Stimulated activated CD4-positive, alpha-beta T cell treated with anti-CD3 and anti-CD28 coated beads, TNF-alpha, amount 100 ng/mL, for 24 hours (primary cell): Measurements from ENCODE around the gene RFX1.
A peak's percentile ranks its signal among the peaks of the same experiment; 100 is the strongest.
"Not testable (repeated sequence)": the region's sequence is repeated elsewhere in the genome, so short reads cannot be mapped to it uniquely, and the experiment has no call there.

ENCODE experiments used
- DNase-seq, 3 experiments: peaks; one replicate each; pipeline ENCODE4 v3.0.0-alpha.2; 2020; ENCODE audit warnings: low read depth in 3 of 3

RFX1 gene

DNA sequence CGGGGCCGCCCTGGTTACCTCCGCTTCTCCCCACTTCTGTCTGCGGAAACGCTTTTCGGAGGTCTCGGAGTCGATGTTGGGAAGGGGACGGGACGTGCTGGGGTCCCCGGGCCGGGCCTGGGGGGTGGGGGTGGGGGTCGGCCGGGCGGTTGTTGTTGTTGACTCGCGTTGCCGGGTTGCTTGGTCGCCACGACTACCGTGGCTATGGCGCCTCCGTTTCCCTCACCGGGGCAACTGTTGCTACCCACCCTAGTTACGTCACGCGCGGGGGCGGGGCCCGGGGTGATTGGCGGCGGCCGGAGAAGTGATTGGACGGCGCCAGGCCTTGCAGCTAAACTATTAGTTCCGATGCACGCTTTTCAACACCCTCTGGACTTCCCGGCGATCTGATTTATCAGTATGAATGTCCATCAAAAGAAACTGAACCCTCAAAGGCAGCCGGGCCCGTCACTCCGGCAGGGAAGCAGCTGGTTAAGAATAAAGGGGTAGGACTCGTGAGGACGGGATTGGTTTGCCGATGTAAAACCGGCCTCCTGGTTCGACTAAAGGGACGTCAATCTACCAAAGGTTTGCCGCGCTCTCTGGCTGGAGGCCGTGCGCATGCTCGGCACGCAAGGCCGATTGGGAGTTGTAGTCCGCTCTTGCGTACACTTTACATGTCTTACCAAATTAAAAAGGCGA is at the start of gene RFX1:
TSS of gene RFX1 (minus strand) at position 236 of the 681 bp plus-strand sequence. CDS start 12,477 bp downstream, outside the sequence.
- peak; percentile 100 for DNase-seq

DNA sequence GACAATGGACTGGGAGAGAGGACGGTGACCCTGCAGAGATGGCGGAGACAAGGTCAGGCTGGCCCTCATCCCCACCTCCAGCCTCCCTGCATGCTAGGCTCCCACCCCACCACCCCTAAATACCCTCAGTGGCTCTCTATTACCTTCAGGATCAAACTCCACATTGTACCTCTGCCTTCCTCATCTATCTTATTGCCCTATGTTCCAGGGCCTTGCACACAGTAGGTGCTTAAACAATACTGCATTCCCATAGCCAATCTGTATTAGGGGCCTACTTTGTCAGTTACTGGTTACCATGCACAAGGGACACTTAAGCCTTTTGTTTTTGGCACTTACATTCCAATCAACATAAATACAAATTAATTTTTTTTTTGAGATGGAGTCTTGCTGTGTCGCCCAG is 49.3 kb upstream of the RFX1 start:
- no peak for DNase-seq

DNA sequence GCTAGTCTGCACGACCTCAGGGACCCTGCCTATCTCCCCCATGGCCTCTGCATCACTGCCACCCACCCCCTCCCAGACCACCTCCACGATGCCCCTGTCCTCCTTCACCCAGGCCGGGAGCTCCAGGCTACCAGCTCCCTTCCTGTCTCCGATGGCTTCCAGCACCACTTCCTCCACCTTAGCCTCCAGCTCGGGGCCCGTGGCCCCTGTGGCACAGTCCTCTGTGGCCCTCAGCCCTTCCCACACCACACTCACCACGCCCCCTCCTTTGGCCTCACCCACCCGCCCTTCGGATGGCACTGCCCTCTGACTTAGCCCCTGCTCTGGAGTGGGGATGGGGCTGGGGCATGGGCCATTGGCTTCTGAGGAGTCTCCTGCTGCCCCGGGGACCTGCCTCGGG is 48.6 kb upstream of the RFX1 start:
- no peak for DNase-seq

DNA sequence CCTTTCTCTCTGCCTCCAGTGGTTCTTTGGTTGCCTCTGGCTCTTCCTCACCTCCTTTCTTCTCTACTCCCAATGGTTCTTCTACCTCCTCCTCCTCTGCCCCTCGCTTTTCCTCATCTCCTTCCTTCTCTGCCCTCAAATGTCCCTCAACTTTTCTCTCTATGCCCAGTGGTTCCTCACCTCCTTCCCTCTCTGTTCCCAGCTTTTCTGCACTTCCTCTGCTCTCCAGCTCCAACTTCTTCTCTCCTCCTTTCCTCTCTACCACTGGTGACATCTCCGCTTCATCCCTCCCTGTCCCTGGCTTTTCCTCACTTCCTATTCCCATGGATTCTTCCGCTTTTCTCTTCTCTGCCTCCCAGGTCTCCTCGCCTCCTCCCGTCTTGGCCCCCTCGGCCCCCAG is 48.0 kb upstream of the RFX1 start:
- DNase-seq: no peak

DNA sequence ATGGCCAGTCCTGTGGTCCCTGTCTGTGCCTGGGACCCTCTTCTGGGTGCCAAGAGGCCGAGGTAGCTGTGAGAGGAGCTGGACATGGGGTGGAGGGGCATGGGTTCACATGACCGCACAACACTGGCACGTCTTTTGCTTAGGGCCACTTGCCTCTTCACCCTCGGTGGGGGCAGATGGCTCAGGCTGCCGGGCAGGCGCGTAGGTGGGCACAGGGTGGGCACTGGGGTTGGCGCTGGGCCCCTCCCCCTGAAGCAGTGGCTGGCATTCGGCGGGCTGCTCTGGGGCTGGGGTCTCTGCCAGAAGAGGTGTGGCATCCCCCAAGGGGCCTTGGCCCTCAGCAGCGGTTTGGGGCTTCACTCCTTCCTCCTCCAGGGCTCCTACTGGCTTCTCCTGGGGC is 47.4 kb upstream of the RFX1 start:
- DNase-seq: no peak

DNA sequence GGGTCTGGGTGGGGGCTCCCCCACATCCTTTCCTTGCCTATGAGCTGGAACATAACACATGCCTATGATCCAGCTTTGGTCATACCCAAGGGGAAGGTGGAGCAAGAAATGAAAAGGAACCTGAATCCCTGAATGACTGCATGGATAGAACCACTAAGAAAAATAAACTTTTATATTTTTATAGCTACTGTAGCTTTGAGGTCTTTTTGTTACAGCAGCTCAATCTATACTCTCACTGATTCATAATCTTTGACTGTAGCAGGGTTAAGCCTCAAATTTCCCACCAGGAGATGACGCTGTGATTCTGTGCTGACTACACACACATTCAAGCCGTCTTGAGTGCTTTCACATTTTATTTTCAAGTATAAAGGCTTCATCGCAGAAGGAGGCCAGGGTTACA is 46.9 kb upstream of the RFX1 start:
- no peak for DNase-seq

DNA sequence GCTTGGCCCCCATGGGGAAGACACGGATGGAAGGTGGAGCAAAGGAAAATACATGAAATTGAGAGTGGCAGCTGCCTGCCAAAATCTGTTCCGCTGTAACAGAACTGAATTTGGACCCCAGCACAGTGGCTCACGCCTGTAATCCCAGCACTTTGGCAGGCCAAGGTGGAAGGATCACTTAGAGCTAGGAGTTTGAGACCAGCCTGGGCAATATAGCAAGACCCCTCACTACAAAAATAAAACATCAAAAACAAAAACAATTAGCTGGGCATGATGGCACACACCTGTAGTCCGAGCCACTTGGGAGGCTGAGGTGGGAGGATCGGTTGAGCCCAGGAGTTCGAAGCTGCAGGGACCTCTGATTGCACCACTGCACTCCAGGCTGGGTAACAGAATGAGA is 46.4 kb upstream of the RFX1 start:
- no peak for DNase-seq

DNA sequence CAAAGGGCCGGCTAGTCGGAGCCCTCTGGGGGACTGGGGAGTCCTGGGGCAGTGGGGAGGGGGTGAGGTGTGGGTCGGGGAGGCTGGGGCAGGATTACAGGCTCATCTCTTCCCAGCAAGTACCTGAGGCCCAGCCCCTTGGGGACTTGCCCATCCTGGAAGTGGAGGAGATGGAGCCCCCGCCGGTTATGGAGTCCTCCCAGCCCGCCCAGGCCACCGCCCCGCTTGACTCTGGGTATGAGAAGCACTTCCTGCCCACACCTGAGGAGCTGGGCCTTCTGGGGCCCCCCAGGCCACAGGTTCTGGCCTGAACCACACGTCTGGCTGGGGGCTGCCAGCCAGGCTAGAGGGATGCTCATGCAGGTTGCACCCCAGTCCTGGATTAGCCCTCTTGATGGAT is 45.9 kb upstream of the RFX1 start:
- DNase-seq: no peak

DNA sequence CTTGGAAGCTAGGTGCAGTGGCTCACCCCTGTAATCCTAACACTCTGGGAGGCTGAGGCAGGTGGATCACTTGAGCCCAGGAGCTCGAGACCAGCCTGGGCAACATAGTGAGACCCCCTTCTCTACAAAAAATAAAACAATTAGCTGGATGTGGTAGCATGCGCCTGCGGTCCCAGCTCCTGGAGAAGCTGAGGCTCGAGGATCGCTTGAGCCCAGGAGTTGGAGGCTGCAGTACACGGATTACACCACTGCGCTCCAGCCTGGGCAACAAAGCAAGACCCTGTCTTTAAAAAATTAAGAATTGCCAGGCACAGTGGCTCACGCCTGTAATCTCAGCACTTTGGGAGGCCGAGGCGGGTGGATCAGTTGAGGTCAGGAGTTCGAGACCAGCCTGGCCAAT is 44.8 kb upstream of the RFX1 start:
- not testable (repeated sequence) for DNase-seq

DNA sequence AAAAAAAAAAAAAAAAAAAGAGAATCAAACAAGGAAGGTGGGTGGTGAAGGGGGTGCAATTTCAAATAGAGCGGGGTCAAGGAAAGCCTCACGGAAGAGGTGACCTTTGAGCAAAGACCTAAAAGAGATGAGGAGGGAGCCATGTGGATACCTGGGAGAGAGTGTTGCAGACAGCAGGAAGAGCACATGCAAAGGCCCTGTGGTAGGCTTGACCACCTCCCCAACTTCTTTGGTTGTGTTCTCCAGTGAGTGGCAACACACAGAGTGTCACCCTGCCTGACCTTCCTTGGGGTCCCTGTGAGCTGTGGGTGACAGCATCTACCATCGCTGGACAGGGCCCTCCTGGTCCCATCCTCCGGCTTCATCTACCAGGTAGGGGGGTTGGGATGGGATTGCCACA is 44.4 kb upstream of the RFX1 start:
- DNase-seq: no peak

DNA sequence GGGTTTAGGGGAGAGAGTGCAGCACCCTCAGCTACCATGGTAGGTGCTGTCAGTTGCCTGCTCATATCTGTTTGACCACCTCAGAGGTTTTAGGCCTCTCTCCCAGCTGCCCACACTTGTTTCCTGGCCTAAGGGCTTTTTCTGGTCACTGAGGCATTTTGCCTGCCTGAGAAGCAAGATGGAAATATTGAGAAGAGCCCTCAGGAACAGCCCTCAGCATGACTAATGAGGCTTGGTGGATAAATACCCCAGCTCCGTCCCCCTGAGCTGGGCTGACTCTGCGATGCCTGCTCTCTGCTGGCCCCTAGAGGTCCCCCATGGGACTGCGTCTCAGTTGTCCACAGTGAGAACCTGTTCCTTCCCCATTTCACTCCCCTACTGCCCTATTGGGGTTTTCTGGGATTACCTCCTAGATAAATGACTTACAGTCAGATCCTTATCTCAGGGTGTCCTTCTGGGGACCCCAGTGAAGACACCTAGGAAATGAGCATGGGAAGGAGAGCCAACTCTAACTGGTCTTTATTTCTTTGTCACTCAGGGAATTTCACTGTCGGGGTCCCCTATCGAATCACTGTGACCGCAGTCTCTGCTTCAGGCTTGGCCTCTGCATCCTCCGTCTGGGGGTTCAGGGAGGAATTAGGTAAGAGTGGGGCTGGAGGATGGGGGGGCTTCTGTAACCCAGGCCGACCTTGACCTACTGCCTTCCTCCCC is 42.5 kb upstream of the RFX1 start:
- peak; percentile 60 to 79 (median 63) for DNase-seq

DNA sequence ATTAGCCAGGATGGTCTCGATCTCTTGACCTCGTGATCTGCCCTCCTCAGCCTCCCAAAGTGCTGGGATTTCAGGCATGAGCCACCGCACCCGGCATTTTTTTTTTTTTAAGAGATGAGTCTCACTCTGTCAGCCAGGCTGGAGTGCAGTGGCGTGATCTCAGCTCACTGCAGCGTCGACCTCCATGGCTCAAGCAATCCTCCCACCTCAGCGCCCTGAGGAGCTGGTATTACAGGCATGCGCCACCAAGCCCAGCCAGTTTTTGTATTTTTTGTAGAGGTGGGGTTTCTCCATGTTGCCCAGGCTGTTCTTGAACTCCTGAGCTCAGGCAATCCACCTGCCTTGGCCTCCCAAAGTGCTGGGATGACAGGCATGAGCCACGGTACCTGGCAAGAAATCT is 41.7 kb upstream of the RFX1 start:
- not testable (repeated sequence) for DNase-seq

DNA sequence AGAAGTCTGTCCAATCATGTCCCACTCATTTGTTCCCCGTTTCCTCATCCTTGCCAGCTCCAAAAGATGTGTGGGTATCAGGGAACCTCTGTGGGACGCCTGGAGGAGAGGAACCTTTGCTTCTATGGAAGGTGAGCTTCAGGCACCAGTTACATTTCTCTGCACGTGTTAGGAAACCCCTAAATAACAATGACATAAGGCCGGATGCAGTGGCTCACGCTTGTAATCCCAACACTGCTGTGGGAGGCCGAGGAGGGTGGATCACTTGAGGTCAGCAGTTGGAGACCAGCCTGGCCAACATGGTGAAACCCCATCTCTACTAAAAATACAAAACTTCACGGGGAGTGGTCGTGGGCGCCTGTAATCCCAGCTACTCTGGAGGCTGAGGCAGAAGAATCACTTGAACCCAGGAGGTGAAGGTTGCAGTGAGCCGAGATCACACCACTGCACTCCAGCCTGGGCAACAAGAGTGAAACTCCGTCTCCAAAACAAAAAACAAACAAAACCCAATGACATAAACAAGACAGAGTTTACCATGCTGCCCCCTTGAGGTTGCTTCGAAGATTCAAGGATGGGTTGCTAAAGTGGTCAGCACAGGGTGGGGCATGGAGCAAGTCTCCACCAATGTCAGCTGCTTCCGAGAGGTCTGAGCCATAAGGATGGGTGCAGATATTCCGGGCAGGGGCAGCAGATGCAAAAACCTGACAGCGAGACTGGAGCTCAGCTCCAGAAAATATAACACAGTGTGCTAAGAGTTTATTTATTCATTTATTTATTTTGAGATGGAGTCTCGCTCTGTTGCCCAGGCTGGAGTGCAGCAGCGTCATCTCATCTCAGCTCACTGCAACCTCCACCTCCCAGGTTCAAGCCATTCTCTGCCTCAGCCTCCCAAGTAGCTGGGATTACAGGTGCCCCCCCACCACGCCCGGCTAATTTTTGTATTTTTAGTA is 36.8 kb upstream of the RFX1 start:
- DNase-seq: not testable (repeated sequence)

DNA sequence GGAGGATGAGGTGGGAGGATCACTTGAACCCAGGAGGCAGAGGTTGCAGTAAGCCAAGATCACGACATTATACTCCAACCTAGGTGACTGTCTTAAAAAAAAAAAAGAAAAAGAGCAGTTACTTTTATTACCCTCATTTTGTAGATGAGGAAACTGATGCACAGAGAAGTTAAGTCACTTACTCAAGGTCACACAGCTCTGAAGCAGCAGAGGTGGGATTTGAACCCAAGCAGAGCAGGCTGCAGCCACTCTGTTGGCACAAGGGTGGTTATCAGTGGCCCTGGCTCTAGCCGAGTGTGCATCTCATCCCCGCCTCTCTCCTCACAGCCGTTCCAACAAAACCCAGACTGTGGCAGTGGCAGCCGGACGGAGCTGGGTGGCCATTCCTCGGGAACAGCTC is 33.1 kb upstream of the RFX1 start:
- DNase-seq: no peak

DNA sequence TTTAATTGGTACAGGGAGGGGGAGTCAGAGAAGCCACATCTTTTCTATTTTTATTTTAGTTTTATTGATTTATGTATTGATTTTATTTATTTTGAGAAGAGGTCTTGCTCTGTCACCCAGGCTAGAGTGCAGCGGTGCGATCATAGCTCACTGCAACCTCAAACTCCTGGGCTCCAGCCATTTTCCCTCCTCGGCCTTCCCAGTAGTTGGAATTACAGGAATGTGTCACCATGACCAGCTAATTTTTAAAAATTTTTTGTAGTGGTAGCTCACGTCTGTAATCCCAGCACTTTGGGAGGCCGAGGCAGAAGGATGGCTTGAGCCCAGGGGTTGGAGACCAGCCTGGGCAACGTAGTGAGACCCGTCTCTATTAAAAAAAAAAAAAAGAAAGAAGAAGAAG is 29.6 kb upstream of the RFX1 start:
- DNase-seq: no peak

DNA sequence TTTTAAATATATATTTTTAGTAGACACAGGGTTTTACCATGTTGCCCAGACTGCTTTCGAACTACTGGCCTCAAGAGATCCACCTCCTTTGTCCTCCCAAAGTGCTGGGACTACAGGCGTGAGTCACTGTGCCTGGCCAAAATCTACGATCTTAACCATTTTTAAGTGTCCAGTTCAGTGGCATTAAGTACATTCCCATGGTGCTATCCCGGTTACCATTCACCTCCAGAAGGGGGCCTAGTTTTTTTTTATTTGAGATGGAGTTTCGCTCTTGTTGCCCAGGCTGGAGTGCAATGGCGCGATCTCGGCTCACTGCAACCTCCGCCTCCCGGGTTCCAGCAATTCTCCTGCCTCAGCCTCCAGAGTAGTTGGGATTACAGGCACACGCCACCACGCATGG is 29.0 kb upstream of the RFX1 start:
- not testable (repeated sequence) for DNase-seq

DNA sequence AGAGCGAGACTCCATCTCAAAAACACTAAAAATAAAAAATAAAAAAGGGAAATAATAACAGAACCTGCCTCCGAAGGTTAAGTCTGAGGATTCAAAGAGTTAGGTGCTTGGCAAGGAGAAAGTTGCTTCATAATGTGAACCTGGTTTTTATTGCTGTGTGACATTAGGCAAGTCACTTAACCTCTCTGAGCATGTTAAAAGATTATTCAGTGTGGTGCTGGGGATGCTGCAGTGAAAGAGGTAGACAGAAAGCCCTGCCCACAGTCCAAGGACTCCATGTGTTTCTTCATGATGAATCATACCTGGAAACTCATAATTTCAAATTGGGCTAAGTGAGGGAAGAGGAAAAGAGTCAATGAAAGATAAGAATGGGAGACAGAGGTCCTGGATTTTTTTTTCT is 27.8 kb upstream of the RFX1 start:
- DNase-seq: no peak

DNA sequence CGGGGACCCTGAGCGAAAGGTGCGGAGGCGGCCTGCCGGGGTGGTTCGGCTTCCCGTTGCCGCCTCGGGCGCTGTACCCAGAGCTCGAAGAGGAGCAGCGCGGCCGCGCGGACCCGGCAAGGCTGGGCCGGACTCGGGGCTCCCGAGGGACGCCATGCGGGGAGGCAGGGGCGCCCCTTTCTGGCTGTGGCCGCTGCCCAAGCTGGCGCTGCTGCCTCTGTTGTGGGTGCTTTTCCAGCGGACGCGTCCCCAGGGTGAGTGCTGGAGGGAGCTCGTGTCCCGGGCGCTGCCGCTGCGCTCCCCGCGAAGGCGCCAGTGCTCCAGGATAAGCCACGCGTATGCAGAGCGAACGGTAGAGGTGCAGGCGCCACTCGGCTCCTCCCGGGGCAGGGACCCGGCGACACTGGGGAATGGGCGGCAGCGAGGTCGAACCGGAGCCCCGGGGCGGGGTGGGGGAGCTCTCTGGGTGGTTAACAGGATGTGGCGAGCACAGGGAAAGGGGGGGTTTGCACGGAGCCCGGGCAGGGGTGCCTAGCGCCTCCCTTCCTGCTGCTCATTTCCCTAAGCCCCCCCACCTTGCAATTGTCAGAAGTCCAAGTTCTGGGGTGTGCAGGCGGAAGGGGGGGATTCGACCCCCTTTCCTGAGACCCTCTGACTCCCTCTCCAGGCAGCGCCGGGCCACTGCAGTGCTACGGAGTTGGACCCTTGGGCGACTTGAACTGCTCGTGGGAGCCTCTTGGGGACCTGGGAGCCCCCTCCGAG is 25.8 kb upstream of the RFX1 start, which contains the start of gene IL27RA:
TSS of gene IL27RA (plus strand) at position 44 of the 762 bp plus-strand sequence. CDS start at position 155, 111 bp downstream.
- DNase-seq: peak; percentile 53 to 80 (median 60)

DNA sequence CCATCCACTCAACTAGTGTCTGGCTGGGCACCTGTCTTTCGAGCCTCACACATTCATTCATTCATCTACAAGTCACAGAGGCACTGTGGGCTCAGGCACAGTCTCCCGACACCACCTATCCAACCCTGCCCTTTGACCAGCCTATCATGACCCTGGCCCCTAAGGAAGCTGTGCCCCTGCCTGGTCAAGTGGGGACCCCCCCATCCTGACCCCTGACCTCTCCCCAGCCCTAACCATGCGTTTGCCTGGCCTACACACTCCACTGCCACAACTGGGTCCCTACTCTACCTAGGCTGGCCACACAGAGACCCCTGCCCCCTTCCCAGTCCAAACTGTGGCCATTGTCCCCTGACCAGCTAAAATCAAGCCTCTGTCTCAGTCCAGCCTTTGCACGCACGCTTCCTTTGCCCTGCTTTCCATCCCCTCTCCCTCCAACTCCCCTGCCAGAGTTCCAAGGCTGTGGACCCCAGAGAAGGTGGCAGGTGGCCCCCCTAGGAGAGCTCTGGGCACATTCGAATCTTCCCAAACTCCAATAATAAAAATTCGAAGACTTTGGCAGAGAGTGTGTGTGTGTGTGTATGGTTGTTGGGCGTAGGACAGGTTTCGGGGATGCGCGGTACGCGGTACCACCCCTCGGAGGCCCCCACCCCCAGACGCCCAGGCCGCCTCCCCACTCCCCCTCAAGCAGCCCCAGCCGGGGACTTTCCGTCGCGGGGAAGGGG is 25.0 kb upstream of the RFX1 start:
- DNase-seq: no peak

DNA sequence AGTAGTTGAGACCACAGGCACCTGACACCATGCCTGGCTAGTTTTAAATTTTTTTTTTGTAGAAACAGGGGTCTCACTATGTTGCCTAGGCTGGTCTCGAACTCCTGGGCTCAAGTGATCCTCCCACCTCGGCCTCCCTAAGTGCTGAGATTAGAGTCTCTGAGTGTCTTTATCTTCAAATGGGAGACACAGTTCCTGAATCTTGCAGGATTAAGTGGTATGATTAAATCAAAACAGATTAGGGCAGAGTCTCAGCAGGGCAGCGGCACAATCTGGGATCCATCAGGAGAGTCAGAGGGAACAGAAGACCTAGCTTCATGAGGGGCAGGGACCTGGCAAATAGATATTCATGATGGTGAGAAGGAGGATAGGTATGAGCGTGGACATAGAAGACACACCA is 22.8 kb upstream of the RFX1 start:
- no peak for DNase-seq
